A673 (cell line): Measurements from ENCODE around the gene HSPG2. TPM values are rescaled to one million over a fixed set of nuclear protein-coding genes. Genes with fewer than 3 reads are reported as not detected.

ENCODE experiments used
- BruUV-seq: library from RNA; stranded (reverse); fragments of 400-500 nt; replicated peaks from 2 replicates; lab custom pipeline; 2021; lab: Mats Ljungman, UMichigan
- CTCF ChIA-PET: fragments of 300-600 bp; sonication (Branson Sonifier 250); formaldehyde crosslinking; loops from one replicate; lab custom pipeline; 2022; ENCODE audit warnings: antibody characterized with exemption; lab: Charles Lee
- POLR2A ChIA-PET: fragments of 300-600 bp; sonication (Branson Sonifier 250); formaldehyde crosslinking; loops from one replicate; lab custom pipeline; 2022; ENCODE audit warnings: antibody characterized with exemption; ENCODE audit not compliant: low non-redundant PET; lab: Charles Lee
- DNase-seq: peaks from one replicate; pipeline ENCODE4 v3.0.0-alpha.2; 2015; ENCODE audit warnings: low spot score
- H3K27ac ChIP-seq: fragments of 200-600 bp; sonication (generic); 2 replicates; pipeline ENCODE4 v1.5.1; 2016; ENCODE audit warnings: mixed run types, low read depth, mild to moderate bottlenecking, mixed read lengths, antibody characterized with exemption, low read length; ENCODE audit not compliant: poor library complexity, severe bottlenecking
- H3K27me3 ChIP-seq: fragments of 200-600 bp; sonication (generic); replicated peaks from 2 replicates; pipeline ENCODE4 v1.6.1; 2017; ENCODE audit warnings: mixed run types, low read depth, mild to moderate bottlenecking, mixed read lengths, antibody characterized with exemption, low read length; ENCODE audit not compliant: insufficient read depth, poor library complexity
- H3K36me3 ChIP-seq: fragments of 200-600 bp; sonication (generic); 2 replicates; pipeline ENCODE4 v1.6.1; 2016; ENCODE audit warnings: mixed run types, mild to moderate bottlenecking, mixed read lengths, antibody characterized with exemption, low read length; ENCODE audit not compliant: insufficient read depth, poor library complexity, severe bottlenecking
- H3K4me1 ChIP-seq: fragments of 200-600 bp; sonication (generic); 2 replicates; pipeline ENCODE4 v1.6.1; 2017; ENCODE audit warnings: mixed run types, mild to moderate bottlenecking, mixed read lengths, antibody characterized with exemption, low read length; ENCODE audit not compliant: insufficient read depth, poor library complexity, severe bottlenecking
- H3K4me3 ChIP-seq: fragments of 200-600 bp; sonication (generic); 2 replicates; pipeline ENCODE4 v1.5.1; 2016; ENCODE audit warnings: low read depth, mixed run types, mild to moderate bottlenecking, mixed read lengths, low read length; ENCODE audit not compliant: poor library complexity, severe bottlenecking
- H3K9me3 ChIP-seq: fragments of 200-600 bp; sonication (generic); 2 replicates; pipeline ENCODE4 v1.6.1; 2016; ENCODE audit warnings: mixed run types, low read depth, mild to moderate bottlenecking, mixed read lengths, antibody characterized with exemption, low read length; ENCODE audit not compliant: poor library complexity, severe bottlenecking
- EZH2 ChIP-seq: fragments of 200-600 bp; sonication (generic); IDR thresholded peaks from 2 replicates; pipeline ENCODE4 v1.6.1; 2017; ENCODE audit warnings: borderline replicate concordance, low read depth, mild to moderate bottlenecking, mixed read lengths, antibody characterized with exemption, low read length; ENCODE audit not compliant: poor library complexity, severe bottlenecking
- intact Hi-C: fragments of 100-400 bp; cut with micrococcal nuclease; formaldehyde crosslinking; loops from one replicate; pipeline ENCODE4 v1.10.0; 2022; ENCODE audit not compliant: unreplicated experiment
- total RNA-seq: library from RNA; stranded (reverse); gene quantifications from 2 replicates; pipeline ENCODE4 v1.2.3, GENCODE V29; 2021
- TF ChIP-seq, protein P1 (sequence below): fragments of 300-800, 200-600 bp; sonication (generic); conservative IDR thresholded peaks from 2 replicates; pipeline ENCODE4 v1.5.1; 2017; ENCODE audit warnings: low read depth, mild to moderate bottlenecking, antibody characterized with exemption, low read length, moderate library complexity, mixed read lengths

The HSPG2 gene
- total RNA-seq, 1 experiment from 2014 or later, result 10.4 TPM

DNA sequence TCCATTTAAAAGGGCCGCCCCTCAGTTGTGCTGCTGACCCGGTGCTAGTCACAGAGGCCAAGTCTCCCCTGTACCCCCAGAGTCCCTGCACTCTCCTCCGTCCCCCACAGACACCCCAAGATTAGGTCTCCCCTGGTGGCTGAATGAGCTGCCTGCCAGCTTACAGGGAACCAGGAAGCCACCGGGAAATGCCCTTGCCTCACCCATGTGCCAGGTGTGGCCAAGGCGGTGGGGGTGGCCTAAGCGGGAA, 32.7 kb downstream of the HSPG2 start:
- CTCF ChIA-PET, result no interaction called here
- no peak overlapping the region for H3K27ac ChIP-seq
- intact Hi-C loops, result no loop called here
- H3K4me3 ChIP-seq, result no peak overlapping the region
- TF ChIP-seq, protein P1, sequence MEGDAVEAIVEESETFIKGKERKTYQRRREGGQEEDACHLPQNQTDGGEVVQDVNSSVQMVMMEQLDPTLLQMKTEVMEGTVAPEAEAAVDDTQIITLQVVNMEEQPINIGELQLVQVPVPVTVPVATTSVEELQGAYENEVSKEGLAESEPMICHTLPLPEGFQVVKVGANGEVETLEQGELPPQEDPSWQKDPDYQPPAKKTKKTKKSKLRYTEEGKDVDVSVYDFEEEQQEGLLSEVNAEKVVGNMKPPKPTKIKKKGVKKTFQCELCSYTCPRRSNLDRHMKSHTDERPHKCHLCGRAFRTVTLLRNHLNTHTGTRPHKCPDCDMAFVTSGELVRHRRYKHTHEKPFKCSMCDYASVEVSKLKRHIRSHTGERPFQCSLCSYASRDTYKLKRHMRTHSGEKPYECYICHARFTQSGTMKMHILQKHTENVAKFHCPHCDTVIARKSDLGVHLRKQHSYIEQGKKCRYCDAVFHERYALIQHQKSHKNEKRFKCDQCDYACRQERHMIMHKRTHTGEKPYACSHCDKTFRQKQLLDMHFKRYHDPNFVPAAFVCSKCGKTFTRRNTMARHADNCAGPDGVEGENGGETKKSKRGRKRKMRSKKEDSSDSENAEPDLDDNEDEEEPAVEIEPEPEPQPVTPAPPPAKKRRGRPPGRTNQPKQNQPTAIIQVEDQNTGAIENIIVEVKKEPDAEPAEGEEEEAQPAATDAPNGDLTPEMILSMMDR, result no peak
- no peak for TF ChIP-seq EZH2
- H3K27me3 ChIP-seq, result no peaks in the 10 kb centered on the region
- no TSS peak for BruUV-seq
- POLR2A ChIA-PET, result no interaction called here
- no peak for DNase-seq
- H3K36me3 ChIP-seq, result no peaks in the 10 kb centered on the region
- no peaks in the 10 kb centered on the region for H3K9me3 ChIP-seq
- H3K4me1 ChIP-seq, result no peaks in the 10 kb centered on the region

DNA sequence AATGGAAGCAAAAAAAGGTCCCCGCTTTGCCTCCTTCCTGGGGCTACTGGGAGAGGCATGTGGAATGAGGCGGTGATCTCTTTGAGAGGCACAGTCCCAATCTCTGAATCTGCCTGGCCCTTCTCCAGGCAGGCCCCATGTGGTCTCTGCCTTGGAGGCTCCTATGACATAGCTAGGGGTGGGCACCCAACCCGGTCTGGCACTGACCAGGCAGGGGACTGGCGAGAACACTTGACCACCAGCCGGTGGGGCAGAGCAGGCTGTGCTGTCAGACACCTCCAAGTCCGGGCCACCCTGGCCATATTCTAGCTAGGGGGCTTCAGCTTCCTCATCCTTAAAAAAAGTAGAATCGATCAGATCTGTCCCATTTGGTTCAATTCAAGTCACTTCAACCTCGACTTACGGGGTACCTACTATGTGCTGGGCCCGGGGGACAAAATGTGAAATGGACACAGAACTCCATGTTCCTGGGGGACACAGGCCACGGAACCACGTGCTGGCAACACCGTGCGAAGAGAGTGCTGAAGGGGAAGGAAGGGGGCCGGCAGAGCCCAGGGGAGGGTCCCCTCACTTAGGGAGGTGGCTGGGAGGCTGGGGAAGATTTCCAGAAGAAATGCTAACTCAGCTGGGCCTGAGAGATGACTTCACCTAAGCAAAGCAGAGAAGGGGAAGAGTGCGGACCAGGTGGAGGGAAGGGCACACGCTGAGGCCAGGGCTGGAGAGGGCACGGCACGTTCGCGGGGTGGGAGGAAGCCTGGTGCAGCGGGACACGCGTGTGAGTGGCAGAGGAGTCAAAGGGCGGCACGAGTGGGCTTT, 33.3 kb downstream of the HSPG2 start:
- CTCF ChIA-PET, result no interaction called here
- H3K4me3 ChIP-seq, result no peak overlapping the region
- POLR2A ChIA-PET, result no interaction called here
- TF ChIP-seq, protein P1, result no peak
- intact Hi-C loops, result no loop called here
- H3K27ac ChIP-seq, result no peak overlapping the region
- BruUV-seq, result no TSS peak
- H3K27me3 ChIP-seq, result no peaks in the 10 kb centered on the region
- no peaks in the 10 kb centered on the region for H3K4me1 ChIP-seq
- H3K36me3 ChIP-seq, result no peaks in the 10 kb centered on the region
- DNase-seq, result no peak
- H3K9me3 ChIP-seq, result no peaks in the 10 kb centered on the region

DNA sequence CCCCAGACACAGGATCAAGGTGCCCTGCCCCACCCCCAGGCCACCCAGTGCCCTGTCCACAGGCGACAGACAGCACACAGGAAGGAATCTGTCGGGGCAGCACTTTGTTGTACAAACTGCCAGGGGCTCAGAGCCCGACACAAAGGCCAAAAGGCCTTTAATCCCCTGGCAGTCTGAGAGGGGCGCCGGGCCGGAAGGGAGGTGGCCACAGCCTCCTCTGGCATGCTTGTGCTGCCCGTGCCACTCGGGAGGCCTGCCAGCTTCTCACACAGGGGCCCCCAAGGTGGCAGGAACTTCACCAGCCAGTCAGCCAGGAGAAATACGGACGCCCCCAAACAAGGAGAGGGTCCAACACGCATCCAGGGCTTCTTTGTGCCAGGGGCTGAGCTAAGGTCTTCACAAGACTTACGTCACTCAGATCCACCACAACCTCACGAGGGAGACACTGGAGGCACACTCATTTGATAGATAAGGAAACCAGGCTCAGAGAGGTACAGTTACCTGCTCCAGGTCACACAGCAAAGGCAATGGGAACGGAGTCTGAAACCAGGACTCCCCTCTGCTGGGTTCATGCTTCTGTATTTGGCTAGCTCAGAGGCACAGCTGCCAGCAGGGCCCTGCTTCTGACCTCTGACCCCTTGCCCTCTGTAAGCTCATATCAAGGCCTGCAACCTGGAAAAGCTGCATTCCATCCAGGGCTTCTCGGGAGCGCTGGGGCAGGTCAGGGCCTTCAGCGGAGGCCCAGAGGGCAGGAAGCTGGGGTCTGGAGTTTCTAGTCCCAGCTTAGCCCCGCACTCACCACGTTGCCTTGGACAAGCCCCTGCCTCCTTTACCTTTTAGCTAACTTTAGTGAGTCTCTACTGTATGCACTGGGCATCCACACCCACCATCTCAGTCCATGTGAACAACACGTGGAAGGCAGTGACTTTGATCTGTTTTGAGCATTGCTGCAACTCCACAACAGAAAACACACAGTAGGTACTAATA, 34.8 kb downstream of the HSPG2 start:
- H3K27me3 ChIP-seq, result no peaks in the 10 kb centered on the region
- no TSS peak for BruUV-seq
- H3K36me3 ChIP-seq, result no peaks in the 10 kb centered on the region
- no peaks in the 10 kb centered on the region for H3K4me1 ChIP-seq
- no peak overlapping the region for H3K27ac ChIP-seq
- intact Hi-C loops, result no loop called here
- POLR2A ChIA-PET, result no interaction called here
- H3K4me3 ChIP-seq, result no peak overlapping the region
- no peak for DNase-seq
- TF ChIP-seq, protein P1, result no peak
- no peak for TF ChIP-seq EZH2
- CTCF ChIA-PET, result no interaction called here
- no peaks in the 10 kb centered on the region for H3K9me3 ChIP-seq
